Right hindlimb (tissue), 1 donor: ENCODE results near the gene RASD2.

Experiments
- DNase-seq: peaks from one replicate; pipeline ENCODE4 v3.0.0-alpha.2; 2018

The RASD2 gene

GRCh38 chr22:35587896-35588295 lies 47.3 kb downstream of the RASD2 start:
- DNase-seq = no peak

GRCh38 chr22:35589071-35589755 lies 48.6 kb downstream of the RASD2 start:
- no peak for DNase-seq

- DNase-seq = no peak
These were observed 49.1 kb downstream of the RASD2 start for GRCh38 chr22:35589756-35590093.

GRCh38 chr22:35590634-35591295 lies 50.1 kb downstream of the RASD2 start:
- peak; percentile 46 for DNase-seq

GRCh38 chr22:35591714-35592417 lies 51.2 kb downstream of the RASD2 start:
- DNase-seq = no peak

GRCh38 chr22:35592418-35592967 lies 51.9 kb downstream of the RASD2 start:
- DNase-seq = no peak

GRCh38 chr22:35593071-35593890 lies 52.6 kb downstream of the RASD2 start:
- no peak for DNase-seq

- no peak for DNase-seq
These were observed 53.4 kb downstream of the RASD2 start for GRCh38 chr22:35593891-35594470.

GRCh38 chr22:35594686-35595085 lies 54.1 kb downstream of the RASD2 start:
- no peak for DNase-seq

- DNase-seq = no peak
These were observed 56.2 kb downstream of the RASD2 start for GRCh38 chr22:35596821-35597220.

GRCh38 chr22:35597692-35598395 lies 57.2 kb downstream of the RASD2 start:
- no peak for DNase-seq

GRCh38 chr22:35598396-35598710 lies 57.7 kb downstream of the RASD2 start:
- no peak for DNase-seq

- DNase-seq = no peak
These were observed 58.7 kb downstream of the RASD2 start for GRCh38 chr22:35599364-35599763.

GRCh38 chr22:35600476-35600875 lies 59.8 kb downstream of the RASD2 start:
- DNase-seq = no peak

- no peak for DNase-seq
These were observed 60.5 kb downstream of the RASD2 start for GRCh38 chr22:35601013-35601580.

- DNase-seq = no peak
These were observed 61.3 kb downstream of the RASD2 start for GRCh38 chr22:35601743-35602615.
